Left ventricle myocardium inferior (tissue), 1 donor: ENCODE measurements around the gene SLC4A4. TPM values are rescaled to one million over a fixed set of nuclear protein-coding genes. Genes with fewer than 3 reads are reported as not detected.

Experiments used
- DNase-seq: peaks from one replicate; pipeline ENCODE4 v3.0.0-alpha.2; 2020
- H3K27ac ChIP-seq: fragments of 200-600 bp; replicated peaks from 2 replicates; pipeline ENCODE4 v1.8.0; 2021
- H3K27me3 ChIP-seq: fragments of 200-600 bp; 2 replicates; pipeline ENCODE4 v1.8.0; 2021; ENCODE audit warnings: low read depth
- H3K36me3 ChIP-seq: fragments of 200-600 bp; 2 replicates; pipeline ENCODE4 v1.8.0; 2021
- H3K4me1 ChIP-seq: fragments of 200-600 bp; 2 replicates; pipeline ENCODE4 v1.8.0; 2021
- H3K4me3 ChIP-seq: fragments of 200-600 bp; 2 replicates; pipeline ENCODE4 v1.8.0; 2021; ENCODE audit warnings: mild to moderate bottlenecking, moderate library complexity
- H3K9me3 ChIP-seq: fragments of 200-600 bp; replicated peaks from 2 replicates; pipeline ENCODE4 v1.8.0; 2021
- intact Hi-C: fragments of 100-400 bp; cut with micrococcal nuclease; formaldehyde crosslinking; loops from one replicate; pipeline ENCODE4 v1.11.0; 2022
- total RNA-seq: library from RNA; stranded (reverse); fragmentation: NEBNext Ultra II Directional; extraction: Animal tissue kit (Norgen Biotek cat#: 25700); gene quantifications from one replicate; pipeline ENCODE4 v1.2.1, GENCODE V29; 2021
- TF ChIP-seq, protein P1 (sequence below): fragments of 200-600 bp; IDR thresholded peaks from 2 replicates; pipeline ENCODE4 v1.8.0; 2021; ENCODE audit warnings: antibody characterized with exemption, mild to moderate bottlenecking, borderline replicate concordance
- donor health status: DM: no; HTN: yes; CAD: no; lungs with severe emphysema.

The SLC4A4 gene
- total RNA-seq, 1 donor from 2014 or later = 29.8 TPM

GRCh38 chr4:71518283-71518989 is 179.6 kb downstream of the SLC4A4 start:
- Histone ChIP-seq H3K36me3 (no peaks in the 10 kb centered on the region), H3K4me3 (no peak overlapping the region), H3K27me3 (no peaks in the 10 kb centered on the region), H3K4me1 (no peaks in the 10 kb centered on the region), H3K9me3 (no peaks in the 10 kb centered on the region), H3K27ac (no peak overlapping the region)
- no peak for DNase-seq
- TF ChIP-seq, protein P1, sequence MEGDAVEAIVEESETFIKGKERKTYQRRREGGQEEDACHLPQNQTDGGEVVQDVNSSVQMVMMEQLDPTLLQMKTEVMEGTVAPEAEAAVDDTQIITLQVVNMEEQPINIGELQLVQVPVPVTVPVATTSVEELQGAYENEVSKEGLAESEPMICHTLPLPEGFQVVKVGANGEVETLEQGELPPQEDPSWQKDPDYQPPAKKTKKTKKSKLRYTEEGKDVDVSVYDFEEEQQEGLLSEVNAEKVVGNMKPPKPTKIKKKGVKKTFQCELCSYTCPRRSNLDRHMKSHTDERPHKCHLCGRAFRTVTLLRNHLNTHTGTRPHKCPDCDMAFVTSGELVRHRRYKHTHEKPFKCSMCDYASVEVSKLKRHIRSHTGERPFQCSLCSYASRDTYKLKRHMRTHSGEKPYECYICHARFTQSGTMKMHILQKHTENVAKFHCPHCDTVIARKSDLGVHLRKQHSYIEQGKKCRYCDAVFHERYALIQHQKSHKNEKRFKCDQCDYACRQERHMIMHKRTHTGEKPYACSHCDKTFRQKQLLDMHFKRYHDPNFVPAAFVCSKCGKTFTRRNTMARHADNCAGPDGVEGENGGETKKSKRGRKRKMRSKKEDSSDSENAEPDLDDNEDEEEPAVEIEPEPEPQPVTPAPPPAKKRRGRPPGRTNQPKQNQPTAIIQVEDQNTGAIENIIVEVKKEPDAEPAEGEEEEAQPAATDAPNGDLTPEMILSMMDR = no peak
- intact Hi-C loops = no loop called here

GRCh38 chr4:71520308-71520707 is 181.5 kb downstream of the SLC4A4 start:
- Histone ChIP-seq H3K9me3 (no peaks in the 10 kb centered on the region), H3K36me3 (no peaks in the 10 kb centered on the region), H3K27me3 (no peaks in the 10 kb centered on the region), H3K4me3 (no peak overlapping the region), H3K4me1 (no peaks in the 10 kb centered on the region), H3K27ac (no peak overlapping the region)
- TF ChIP-seq, protein P1 = no peak
- no peak for DNase-seq
- intact Hi-C loops = no loop called here

DNA sequence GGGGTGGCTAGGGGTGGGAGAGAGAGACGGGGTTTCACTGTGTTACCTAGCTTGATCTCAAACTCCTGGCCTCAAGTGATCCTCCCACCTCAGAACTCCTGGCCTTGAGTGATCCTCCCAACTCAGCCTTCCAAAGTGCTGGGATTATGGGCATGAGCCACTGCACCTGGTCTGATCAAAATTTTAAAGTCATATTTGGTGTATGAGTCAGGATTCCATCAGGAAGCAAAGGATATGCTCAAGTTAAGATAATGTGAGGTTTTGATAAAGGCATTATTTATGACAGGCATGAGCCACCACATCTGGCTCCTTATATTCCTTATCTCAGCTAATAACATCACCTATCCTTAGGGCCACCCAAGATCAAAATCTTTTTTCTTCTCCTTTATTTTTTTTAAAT is 182.0 kb downstream of the SLC4A4 start:
- no peak for DNase-seq
- Histone ChIP-seq H3K4me3 (no peak overlapping the region), H3K4me1 (no peaks in the 10 kb centered on the region), H3K27me3 (no peaks in the 10 kb centered on the region), H3K9me3 (no peaks in the 10 kb centered on the region), H3K27ac (no peak overlapping the region), H3K36me3 (no peaks in the 10 kb centered on the region)
- TF ChIP-seq, protein P1 = no peak
- intact Hi-C loops = no loop called here

DNA sequence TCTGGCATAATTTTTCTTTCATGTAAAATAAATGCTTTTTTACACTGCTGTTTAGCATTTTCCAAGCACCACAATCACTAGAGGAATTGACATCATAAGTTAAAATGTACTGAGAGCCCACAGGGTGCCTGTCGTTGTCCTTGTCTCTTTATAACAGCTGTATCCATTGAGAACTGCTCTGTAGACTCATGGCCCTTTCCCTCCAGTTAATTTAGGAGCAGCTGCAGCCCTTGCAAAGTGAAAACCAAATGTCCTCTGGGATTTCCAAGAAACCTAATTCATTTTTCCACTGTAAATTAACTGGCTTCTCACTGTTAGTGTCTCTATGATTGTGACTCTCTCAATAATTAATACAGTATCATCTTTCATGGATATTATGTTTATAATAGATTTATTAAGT is 185.9 kb downstream of the SLC4A4 start:
- DNase-seq = no peak
- Histone ChIP-seq H3K36me3 (no peaks in the 10 kb centered on the region), H3K4me3 (no peak overlapping the region), H3K27me3 (no peaks in the 10 kb centered on the region), H3K9me3 (no peaks in the 10 kb centered on the region), H3K27ac (no peak overlapping the region), H3K4me1 (no peaks in the 10 kb centered on the region)
- TF ChIP-seq, protein P1 = no peak
- intact Hi-C loops = no loop called here

DNA sequence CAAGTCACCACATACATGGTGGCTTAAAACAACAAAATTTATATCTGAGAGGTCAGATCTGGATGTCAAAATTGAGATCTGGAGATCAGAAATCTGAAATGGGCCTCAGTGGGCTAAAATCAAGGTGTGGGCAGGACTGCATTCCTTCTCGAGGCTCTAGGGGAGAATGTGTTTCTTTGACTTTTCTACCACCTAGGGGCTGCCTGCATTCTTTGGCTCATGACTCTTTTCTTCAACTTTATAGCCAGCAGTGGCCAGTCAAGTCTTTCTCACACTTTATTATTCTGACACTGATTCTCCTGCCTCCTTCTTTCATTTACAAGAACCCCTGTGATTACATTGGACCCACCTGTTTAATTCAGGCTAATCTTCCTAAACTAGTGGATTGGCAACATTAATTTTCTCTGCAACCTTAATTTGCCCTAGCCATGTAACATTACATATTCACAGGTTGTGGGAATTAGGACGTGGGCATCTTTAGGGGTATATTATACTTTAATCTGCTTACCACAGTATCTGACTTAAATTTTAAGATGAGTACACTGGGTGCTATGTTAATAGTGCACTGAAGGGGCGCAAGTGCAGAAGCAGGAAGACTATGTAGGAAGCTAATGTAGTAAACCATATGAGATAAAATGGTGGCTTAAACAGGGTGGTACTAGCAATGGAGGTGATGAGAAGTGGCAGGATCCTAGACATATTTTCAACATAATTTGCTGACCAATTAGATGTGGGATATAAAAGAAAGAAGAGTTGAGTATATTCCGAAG is 188.0 kb downstream of the SLC4A4 start:
- no peaks in the 10 kb centered on the region for H3K36me3 ChIP-seq
- no peak overlapping the region for H3K4me3 ChIP-seq
- DNase-seq = no peak
- H3K27me3 ChIP-seq = no peaks in the 10 kb centered on the region
- TF ChIP-seq, protein P1 = no peak
- intact Hi-C loops = no loop called here
- no peaks in the 10 kb centered on the region for H3K9me3 ChIP-seq
- H3K27ac ChIP-seq = no peak overlapping the region
- H3K4me1 ChIP-seq = no peaks in the 10 kb centered on the region
